Epidermal melanocyte (primary cell): Measurements from ENCODE around the gene LPCAT3.

Experiments
- DNase-seq: peaks from one replicate; pipeline ENCODE4 v3.0.0; 2011; ENCODE audit warnings: low spot score; ENCODE audit not compliant: insufficient read length

Gene LPCAT3

DNA sequence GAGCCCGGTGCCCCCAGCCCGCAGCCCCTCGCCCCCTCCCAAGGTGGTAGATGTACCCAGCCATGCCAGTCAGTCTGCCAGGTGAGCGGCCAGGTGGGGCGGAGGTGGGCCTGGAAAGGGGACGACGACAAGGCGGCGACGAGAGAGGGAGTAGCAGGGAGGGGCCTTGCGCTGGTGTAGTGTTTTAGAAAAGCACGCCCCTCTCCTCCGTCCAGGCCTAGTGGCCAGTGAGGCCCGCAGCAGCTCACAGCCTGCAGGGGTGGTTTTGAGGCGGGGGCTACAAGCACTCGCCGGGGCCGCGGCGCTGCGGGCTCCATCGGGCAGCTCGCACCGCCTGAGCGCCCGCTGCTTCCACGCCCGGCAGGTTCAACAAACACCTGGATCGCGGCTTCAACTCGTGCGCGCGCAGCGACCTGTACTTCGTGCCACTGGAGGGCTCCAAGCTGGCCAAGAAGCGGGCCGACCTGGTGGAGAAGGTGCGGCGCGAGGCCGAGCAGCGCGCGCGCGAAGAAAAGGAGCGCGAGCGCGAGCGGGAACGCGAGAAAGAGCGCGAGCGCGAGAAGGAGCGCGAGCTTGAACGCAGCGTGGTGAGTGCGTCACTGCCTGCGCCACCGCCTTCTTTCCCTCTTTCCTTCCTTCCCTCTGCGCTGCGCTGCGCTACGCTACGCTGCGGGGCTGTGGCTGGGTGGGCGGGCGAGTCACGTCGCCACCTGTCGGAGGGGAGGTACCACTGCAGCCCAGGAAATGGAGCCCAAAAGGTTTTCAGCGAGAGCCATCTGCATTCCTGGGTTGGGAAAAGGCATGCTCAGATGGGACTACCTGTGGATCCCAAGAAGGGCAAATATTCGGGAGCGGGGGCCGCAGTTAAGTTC is 80.6 kb downstream of the LPCAT3 start:
- peak; percentile 82 for DNase-seq

GRCh38 chr12:6936636-6937480 is 81.4 kb downstream of the LPCAT3 start:
- DNase-seq: no peak

- no peak for DNase-seq
Observed at GRCh38 chr12:6936194-6936635, 82.1 kb downstream of the LPCAT3 start.

GRCh38 chr12:6935371-6936193 is 82.7 kb downstream of the LPCAT3 start:
- no peak for DNase-seq

DNA sequence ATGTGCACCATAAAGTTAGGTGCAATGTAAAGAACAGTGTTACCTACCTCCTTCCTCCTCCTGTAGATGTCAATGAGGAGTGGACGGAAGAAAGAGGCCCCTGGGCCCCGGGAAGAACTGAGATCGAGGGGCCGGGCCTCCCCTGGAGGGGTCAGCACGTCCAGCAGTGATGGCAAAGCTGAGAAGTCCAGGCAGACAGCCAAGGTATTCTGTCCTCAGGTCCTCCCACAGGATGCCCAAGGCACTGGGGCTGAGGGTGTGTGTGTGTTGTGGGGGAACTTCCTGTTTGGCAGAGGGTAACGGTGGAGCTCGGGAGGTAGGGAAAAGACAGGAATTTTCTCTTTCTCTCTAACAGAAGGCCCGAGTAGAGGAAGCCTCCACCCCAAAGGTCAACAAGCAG is 84.2 kb downstream of the LPCAT3 start:
- DNase-seq: no peak

DNA sequence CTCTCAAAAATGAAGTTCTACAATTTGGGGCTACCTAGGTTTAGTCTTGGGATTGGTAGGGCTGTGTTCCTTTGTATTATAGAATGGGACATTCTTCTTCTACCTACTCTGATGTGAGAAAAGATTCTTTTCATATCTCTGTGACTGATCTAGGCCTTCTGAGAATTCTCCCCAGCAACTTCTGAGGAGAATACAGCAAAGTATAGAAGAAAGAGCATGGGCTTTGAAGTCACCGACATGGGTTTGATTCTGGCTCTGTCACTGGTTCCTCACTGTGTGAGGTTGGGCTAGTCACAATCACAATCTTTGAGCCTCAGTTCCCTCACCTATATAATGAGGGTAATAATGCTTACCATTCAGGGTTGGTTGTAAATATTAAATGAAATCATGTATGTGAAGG is 85.5 kb downstream of the LPCAT3 start:
- DNase-seq: no peak

- no peak for DNase-seq
Observed at GRCh38 chr12:6929466-6930452, 88.5 kb downstream of the LPCAT3 start.

DNA sequence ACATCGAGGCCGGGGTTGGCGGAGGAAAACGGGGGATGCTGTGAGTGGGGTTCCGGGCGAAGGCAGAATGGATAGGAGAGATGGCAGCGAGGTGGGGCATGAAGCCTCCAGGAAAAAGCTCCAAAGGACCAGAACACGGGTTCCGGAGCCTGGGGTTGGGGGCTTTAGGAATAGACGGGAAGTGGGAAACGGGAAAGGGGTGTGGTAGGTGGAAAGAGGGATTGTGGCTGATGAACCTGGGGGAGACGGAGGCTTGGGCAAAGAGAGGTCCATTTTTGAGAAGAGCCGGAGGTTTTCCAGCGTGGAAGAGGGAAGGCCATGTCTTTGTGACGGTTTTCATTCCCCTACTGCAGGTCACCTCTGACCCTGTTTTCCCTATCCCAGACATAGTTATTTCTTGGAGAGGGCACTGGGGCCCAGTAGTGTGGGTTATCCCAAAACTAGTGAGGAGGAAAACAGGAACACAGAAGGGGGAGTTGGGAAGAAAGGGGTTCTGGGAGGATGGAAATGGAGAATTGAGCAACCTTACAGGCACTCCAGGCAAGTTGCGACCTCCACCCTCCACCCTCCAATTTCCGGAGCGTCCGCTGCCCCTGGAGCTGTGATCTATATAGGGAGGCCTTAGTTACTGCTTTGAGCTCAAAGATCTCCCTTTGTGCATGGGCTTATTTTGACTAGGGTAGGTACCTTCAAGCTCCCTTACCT is 89.4 kb downstream of the LPCAT3 start:
- no peak for DNase-seq

DNA sequence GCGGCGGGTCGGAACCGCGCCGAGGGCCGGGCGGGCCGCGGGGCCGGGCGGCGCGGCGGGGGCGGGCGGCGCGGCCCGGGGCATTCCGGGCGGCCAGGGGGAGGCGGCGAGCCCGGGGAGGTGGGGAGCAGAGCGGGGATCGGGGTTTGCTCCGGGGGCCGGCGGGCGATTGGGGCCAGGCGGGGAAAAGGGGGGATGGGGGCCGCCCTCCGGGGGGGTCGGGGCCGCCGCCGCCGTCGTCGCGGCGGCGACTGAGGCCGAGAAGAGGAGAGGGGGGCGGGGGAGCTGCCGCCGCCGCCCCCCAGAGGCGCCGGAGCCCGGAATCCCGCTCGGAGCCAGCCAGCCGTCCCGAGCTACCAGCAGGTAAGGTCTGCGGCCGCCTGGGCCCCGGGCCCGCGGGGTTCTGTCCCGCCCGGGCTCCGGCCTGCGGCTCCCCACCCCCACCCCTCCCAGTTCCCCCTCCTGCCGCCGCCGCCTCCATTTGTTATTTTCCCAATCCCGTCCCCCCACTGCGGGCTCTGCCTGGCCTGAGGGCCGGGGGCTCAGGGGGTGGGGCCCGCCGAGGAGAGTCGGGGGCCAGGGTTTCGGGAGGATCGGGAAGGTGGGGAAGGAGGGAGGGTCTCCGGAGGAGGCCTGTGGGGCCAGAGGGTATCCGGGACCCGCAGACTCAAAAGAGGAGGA is 90.1 kb downstream of the LPCAT3 start:
- DNase-seq: no peak

DNA sequence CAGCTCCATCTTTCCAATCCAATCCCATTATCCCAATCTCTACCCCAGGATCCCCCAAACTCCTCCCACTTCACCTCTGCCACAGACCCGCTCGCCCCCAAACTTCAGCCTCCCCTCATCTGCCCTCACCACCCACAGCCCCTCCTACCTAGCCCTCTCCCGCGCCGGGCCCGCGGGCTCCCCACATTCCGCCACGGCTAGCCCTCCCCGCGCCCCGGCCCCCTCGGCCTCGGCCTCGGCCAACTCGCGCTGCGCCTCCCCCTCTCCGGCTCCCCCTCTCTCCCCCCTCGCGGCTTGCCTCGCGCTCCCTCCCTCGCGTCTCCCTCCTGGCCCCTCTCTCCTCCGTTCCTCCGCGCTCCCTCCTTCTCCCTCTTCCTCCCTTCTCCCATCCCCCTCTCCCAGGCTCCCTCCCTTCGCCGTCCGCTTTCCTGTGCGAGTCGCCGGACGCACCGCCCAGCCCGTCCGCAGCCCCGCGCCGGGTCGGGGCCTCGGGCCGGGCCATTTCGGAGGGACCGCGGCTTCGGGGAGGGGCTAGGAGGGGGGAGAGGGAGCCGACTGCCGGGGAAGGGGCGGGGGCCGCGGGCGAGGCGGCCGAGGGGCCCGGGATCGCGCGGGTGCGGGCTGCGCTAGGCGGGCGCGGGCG is 90.8 kb downstream of the LPCAT3 start, which contains the start of gene ATN1:
TSS of gene ATN1 (plus strand) at position 581 of the 643 bp plus-strand sequence. CDS start 6,043 bp downstream, outside the sequence.
- DNase-seq: peak; percentile 82
